Bronchial epithelial cell (primary cell): ENCODE data around the gene STAM2. TPM values are rescaled to one million over a fixed set of nuclear protein-coding genes. Genes with fewer than 3 reads are reported as not detected.

Experiments
- DNase-seq: peaks from one replicate; pipeline ENCODE4 v3.0.0-alpha.2; 2010; ENCODE audit warnings: low read depth
- FAIRE-seq: peaks from 2 replicates; lab custom pipeline; 2011; peaks lifted over from hg19 to GRCh38; lab: Jason Lieb, UNC
- H3K27me3 ChIP-seq: 2 replicates; pipeline ENCODE4 v1.5.1; 2011; ENCODE audit warnings: low read length; ENCODE audit not compliant: control insufficient read depth, insufficient read depth
- H3K36me3 ChIP-seq: 2 replicates; pipeline ENCODE4 v1.5.1; 2011; ENCODE audit warnings: low read length; ENCODE audit not compliant: control insufficient read depth, insufficient read depth
- H3K4me3 ChIP-seq: 2 replicates; pipeline ENCODE4 v1.5.1; 2011; ENCODE audit warnings: mild to moderate bottlenecking, low read depth, low read length, control low read depth
- total RNA-seq: library from RNA; depleted of rRNA; stranded (reverse); fragments of >200 nt; gene quantifications from 2 replicates; pipeline ENCODE4 v1.2.1, GENCODE V29; 2014
- TF ChIP-seq, protein P1 (sequence below): IDR thresholded peaks from 2 replicates; pipeline ENCODE4 v1.5.1; 2011; ENCODE audit warnings: mild to moderate bottlenecking, moderate library complexity, low read length, control low read depth, inconsistent platforms; ENCODE audit not compliant: insufficient read depth, severe bottlenecking

Gene STAM2
- total RNA-seq, 1 donor from 2014 or later: 32.1 TPM

DNA sequence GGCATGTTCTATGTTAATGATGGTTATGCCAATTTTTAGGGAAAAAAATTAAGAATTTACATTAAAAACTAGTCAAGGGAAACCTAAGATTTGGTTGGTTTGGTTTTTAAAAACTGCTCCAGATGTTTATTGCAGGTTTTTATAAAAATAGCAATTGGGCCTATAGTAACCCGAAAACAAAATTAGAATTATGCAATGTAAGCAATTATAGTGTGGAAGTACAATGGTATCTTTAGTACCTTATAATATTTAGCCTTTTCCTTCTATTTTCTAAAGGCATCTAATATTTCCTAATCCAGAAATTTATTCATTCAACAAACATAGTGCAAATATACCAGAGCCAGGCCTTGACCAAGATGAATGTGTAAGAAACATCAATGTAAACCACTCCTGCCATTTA is 104.0 kb downstream of the STAM2 start:
- TF ChIP-seq, protein P1, sequence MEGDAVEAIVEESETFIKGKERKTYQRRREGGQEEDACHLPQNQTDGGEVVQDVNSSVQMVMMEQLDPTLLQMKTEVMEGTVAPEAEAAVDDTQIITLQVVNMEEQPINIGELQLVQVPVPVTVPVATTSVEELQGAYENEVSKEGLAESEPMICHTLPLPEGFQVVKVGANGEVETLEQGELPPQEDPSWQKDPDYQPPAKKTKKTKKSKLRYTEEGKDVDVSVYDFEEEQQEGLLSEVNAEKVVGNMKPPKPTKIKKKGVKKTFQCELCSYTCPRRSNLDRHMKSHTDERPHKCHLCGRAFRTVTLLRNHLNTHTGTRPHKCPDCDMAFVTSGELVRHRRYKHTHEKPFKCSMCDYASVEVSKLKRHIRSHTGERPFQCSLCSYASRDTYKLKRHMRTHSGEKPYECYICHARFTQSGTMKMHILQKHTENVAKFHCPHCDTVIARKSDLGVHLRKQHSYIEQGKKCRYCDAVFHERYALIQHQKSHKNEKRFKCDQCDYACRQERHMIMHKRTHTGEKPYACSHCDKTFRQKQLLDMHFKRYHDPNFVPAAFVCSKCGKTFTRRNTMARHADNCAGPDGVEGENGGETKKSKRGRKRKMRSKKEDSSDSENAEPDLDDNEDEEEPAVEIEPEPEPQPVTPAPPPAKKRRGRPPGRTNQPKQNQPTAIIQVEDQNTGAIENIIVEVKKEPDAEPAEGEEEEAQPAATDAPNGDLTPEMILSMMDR: no peak
- Histone ChIP-seq H3K36me3 (no peaks in the 10 kb centered on the region), H3K4me3 (no peak overlapping the region), H3K27me3 (no peaks in the 10 kb centered on the region)
- DNase-seq: no peak
- no peak for FAIRE-seq

DNA sequence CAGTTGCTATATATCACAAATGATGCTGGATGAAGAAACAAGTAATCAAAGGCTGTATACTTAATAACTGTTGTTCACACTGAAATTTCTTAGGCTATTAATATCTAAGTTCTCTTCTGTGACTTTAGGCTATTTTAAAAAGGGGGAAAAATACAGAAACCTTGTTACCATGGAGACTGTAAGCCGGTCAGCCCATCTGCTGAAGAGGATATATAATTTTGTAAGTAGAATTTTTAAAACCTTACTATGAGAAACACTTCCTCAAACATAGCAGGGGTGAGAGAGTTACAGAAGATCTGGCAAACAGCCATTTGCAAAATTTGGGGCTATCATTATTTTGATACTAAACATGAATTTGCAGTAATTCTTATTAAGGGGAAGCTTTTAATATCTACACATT is 104.5 kb downstream of the STAM2 start:
- FAIRE-seq (no peak), DNase-seq (no peak)
- TF ChIP-seq, protein P1: no peak
- H3K27me3 ChIP-seq: no peaks in the 10 kb centered on the region
- no peaks in the 10 kb centered on the region for H3K36me3 ChIP-seq
- no peak overlapping the region for H3K4me3 ChIP-seq

DNA sequence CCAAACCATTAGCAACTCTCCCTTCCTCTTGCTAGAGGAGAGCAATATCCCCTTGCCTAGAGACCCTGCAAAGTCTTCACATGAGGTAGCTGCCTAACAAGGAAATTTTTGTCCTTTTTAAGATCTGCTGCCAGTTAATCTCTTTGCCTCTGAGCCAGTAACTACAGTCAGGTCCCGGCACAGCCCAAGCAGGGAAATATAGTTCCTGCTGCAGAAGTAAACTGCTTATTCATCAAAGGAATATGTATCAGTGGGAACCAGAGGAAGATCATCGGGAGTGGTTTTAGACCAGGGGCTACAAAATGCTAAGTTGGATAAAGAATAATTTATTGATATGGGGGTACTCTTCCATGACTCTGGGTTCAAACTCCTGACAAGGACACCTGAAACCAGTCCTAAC is 107.3 kb downstream of the STAM2 start:
- H3K36me3 ChIP-seq: no peaks in the 10 kb centered on the region
- no peak overlapping the region for H3K4me3 ChIP-seq
- TF ChIP-seq, protein P1: no peak
- no peak for FAIRE-seq
- peak; percentile 18 for DNase-seq
- H3K27me3 ChIP-seq: no peaks in the 10 kb centered on the region

DNA sequence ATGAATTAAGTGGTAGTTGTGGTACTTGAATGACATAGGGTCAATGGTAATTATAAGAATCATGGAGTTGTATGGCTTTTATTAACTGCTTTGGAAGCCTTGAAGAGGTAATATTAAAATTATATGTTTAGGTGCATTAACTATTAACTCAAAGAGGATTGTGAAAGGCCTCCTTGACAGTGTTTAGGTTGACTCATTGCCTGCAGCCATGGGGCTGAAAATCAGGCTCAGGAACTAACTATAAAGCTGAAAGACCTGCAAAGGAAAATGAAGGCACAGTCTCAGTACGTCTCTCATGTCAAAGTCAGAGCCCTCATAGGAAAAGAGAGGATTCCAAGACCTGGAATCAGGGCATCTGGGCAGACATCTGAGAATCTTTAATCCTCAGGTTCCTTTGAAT is 107.7 kb downstream of the STAM2 start:
- TF ChIP-seq, protein P1: no peak
- Histone ChIP-seq H3K4me3 (no peak overlapping the region), H3K27me3 (no peaks in the 10 kb centered on the region), H3K36me3 (no peaks in the 10 kb centered on the region)
- DNase-seq (peak; percentile 56), FAIRE-seq (no peak)

Other genes starting within 250 kb of the STAM2 start
- 0.38 and 0.53 TPM in 2 replicates for gene CACNB4, start 76.7 kb downstream of the STAM2 start, total RNA-seq
- 15.1 and 24.7 TPM in 2 replicates for gene FMNL2, start 159.4 kb upstream of the STAM2 start, total RNA-seq